Measurements from ENCODE around the gene CD81.

Gene CD81

GRCh38 chr11:2421226-2421994 lies 44.3 kb downstream of the CD81 start:
- TF ChIP-seq GLIS3 (CRISPR knock-in tag; IDR thresholded peaks at IDR 0.05), result no peak
- TF ChIP-seq PPARA (CRISPR knock-in tag; IDR thresholded peaks at IDR 0.05; ENCODE audit: borderline replicate concordance), result no peak
- TF ChIP-seq ZC3H10 (CRISPR knock-in tag; IDR thresholded peaks at IDR 0.05), result no peak
- no peak for TF ChIP-seq TOX (CRISPR knock-in tag; IDR thresholded peaks at IDR 0.05; ENCODE audit: borderline replicate concordance)
- TF ChIP-seq POU6F1 (CRISPR knock-in tag; IDR thresholded peaks at IDR 0.05; ENCODE audit: borderline replicate concordance, low read depth), result no peak
- no peak for TF ChIP-seq BACH2 (CRISPR knock-in tag; IDR thresholded peaks at IDR 0.05; ENCODE audit: borderline replicate concordance)
- ATAC-seq, result no peak

- no peak for ATAC-seq
- TF ChIP-seq CSRNP3 (CRISPR knock-in tag; IDR thresholded peaks at IDR 0.05) (no peak), ZFP30 (CRISPR knock-in tag; IDR thresholded peaks at IDR 0.05) (no peak), TCF4 (CRISPR knock-in tag; IDR thresholded peaks at IDR 0.05; ENCODE audit: borderline replicate concordance) (no peak), ZNF8 (CRISPR knock-in tag; IDR thresholded peaks at IDR 0.05) (no peak), ISL1 (CRISPR knock-in tag; IDR thresholded peaks at IDR 0.05) (no peak), OSR1 (CRISPR knock-in tag; IDR thresholded peaks at IDR 0.05) (no peak), ESRRG (CRISPR knock-in tag; IDR thresholded peaks at IDR 0.05) (no peak), ZNF565 (CRISPR knock-in tag; conservative IDR thresholded peaks at IDR 0.05; ENCODE audit: low read depth) (no peak), ARNTL (CRISPR knock-in tag; IDR thresholded peaks at IDR 0.05; ENCODE audit: borderline replicate concordance, low read depth) (no peak), CREB5 (CRISPR knock-in tag; IDR thresholded peaks at IDR 0.05; ENCODE audit: low read depth) (no peak), ZNF70 (CRISPR knock-in tag; IDR thresholded peaks at IDR 0.05) (no peak), PATZ1 (CRISPR knock-in tag; IDR thresholded peaks at IDR 0.05; ENCODE audit: borderline replicate concordance) (no peak), CSDC2 (CRISPR knock-in tag; IDR thresholded peaks at IDR 0.05) (no peak), TOX (CRISPR knock-in tag; IDR thresholded peaks at IDR 0.05; ENCODE audit: borderline replicate concordance) (no peak), POU6F1 (CRISPR knock-in tag; IDR thresholded peaks at IDR 0.05; ENCODE audit: borderline replicate concordance, low read depth) (no peak), GLIS3 (CRISPR knock-in tag; IDR thresholded peaks at IDR 0.05) (no peak), ZC3H10 (CRISPR knock-in tag; IDR thresholded peaks at IDR 0.05) (no peak), ZFP3 (CRISPR knock-in tag; IDR thresholded peaks at IDR 0.05) (no peak), TSHZ2 (CRISPR knock-in tag; IDR thresholded peaks at IDR 0.05) (no peak), RARB (CRISPR knock-in tag; IDR thresholded peaks at IDR 0.05) (no peak)
Observed at GRCh38 chr11:2421996-2422395, 44.9 kb downstream of the CD81 start.
